Activated naive CD8-positive, alpha-beta T cell treated with anti-CD3 and anti-CD28 coated beads, Interleukin-2, amount 50 U/mL, for 16 hours (primary cell): Measurements from ENCODE around the gene LHFPL3.
"Not testable (repeated sequence)": the region's sequence is repeated elsewhere in the genome, so short reads cannot be mapped to it uniquely, and the experiment has no call there.

Source experiments
- DNase-seq: peaks from one replicate; pipeline ENCODE4 v3.0.0-alpha.2; 2020; ENCODE audit warnings: low read depth, low spot score

LHFPL3 gene

GRCh38 chr7:104595591-104595990, 267.2 kb downstream of the LHFPL3 start:
- not testable (repeated sequence) for DNase-seq

GRCh38 chr7:104603957-104604356, 275.6 kb downstream of the LHFPL3 start:
- no peak for DNase-seq

DNA sequence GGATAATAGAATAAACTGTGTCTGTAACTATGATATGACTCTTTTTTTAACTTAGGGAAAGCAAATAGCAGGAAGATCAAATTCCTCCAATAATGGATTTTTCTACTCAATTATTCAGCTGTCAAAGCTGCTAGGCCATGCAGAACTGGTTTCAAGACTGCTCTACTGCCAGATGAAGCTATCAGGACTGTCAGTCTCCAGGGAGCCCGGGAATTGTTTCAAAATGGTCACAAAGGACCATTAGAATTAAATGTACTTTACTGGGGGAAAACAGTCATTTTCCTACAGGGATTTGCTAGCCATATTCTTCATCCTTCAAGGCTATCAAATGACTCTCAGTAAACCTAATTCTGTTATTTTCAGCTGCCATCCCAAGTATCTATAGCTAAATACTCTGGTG, 276.3 kb downstream of the LHFPL3 start:
- DNase-seq: no peak

DNA sequence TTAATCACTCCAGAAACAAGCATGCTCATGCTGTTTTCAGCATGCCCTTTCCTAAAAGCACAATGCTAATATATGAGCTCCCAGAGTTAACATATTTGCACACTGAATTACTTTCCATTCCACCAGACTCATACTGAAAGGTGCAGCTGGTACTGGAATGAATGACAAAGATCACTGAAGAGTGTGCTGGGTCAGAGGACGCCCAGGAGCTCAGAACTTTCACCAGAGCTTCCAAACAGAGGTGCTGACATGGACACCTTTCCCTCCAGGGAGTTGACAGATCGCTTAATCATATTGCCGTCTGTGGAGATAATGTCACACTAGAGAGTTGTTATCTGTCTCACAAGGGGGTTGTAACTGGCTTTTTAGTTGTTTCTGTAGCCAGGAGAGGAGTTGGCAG, 292.9 kb downstream of the LHFPL3 start:
- DNase-seq: no peak

DNA sequence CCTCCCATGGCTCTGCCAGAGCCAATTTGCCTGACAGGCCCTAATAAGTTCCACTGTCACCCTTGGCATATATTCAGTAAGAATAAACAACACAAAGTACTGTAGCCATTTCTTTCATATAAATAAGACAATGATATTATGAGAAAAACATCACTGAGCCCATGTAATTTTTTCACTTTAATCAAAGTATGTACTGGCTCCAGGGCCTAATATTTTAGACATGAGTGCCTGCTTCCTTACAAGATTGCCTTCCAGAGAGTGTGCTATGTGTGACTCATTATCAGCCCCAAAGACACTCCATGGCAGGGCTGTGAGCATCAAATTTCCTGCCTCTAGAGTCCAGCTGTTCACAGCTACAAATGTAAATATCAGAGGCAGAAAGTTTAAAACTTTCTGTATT, 297.6 kb downstream of the LHFPL3 start:
- no peak for DNase-seq

DNA sequence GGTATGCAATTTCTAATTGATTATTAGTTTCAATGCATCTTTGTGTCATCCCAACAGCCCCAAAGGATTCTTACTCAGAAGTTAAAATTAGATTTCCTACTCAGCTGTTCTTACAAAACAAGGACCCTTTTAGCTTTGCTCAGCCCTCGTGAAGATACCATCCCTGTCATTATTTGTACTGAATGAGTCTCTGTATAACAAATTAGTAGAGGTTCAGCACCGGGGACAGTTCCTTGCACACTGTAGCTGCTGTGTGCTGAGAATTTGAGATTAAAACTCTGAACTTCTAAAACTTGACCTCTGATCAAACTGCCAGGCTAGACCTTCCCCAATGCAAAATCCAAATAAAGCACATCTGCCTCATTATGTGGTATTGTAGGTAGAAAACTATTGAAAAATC, 299.1 kb downstream of the LHFPL3 start:
- no peak for DNase-seq

DNA sequence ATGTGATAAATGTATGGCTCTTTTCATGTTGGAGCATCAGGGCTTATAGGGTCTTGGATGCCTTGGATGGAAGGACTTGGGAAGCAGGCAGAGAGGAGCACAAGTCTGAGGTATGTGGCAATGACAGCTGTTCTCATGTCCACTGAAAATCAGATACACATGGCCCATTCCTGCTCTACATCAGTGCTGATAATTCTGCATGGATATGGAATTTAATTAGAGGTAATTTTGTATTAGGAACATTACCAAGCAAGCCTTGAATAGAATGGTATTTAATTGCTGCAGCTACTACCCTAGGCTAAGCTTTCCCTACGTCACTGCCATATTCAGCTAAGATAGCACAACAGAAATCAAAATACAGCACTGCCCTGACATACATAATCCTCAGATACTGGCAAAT, 299.6 kb downstream of the LHFPL3 start:
- DNase-seq: no peak

DNA sequence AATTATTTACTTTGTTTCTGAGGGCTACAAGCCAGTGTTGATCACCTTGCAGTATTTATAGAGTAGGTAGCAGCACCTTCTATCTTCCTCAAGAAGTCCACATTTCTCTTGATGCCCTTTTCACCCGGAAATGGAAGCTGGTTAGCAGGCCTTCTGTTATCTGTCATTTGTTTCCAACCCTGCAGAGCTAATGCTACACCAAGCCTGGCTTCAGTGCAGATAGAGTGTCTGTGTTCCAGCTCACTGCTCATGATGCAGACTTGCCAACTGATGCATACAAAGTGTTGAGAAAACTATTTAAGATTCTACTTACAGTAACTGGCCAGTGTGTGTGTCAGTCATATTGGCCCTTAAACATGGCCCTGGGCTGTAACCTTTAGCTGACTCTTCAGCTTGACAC, 301.0 kb downstream of the LHFPL3 start:
- no peak for DNase-seq

DNA sequence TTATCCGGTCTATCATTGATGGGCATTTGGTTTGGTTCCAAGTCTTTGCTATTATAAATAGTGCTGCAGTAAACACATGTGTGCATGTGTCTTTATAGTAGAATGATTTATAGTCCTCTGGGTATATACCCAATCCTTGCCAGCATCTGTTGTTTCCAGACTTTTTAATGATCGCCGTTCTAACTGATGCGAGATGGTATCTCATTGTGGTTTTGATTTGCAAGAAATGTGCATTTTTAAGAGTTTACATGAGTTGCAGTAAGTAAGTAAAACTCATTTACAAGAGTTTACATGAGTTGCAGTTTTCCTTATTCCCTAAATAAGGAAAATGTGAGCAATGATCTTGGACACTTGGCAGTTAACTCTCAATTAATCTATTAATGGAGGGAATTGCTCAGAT, 312.1 kb downstream of the LHFPL3 start:
- DNase-seq: no peak

- DNase-seq: no peak
Observed at GRCh38 chr7:104642560-104642959, 314.2 kb downstream of the LHFPL3 start.

GRCh38 chr7:104643587-104644217, 315.3 kb downstream of the LHFPL3 start:
- DNase-seq: no peak

DNA sequence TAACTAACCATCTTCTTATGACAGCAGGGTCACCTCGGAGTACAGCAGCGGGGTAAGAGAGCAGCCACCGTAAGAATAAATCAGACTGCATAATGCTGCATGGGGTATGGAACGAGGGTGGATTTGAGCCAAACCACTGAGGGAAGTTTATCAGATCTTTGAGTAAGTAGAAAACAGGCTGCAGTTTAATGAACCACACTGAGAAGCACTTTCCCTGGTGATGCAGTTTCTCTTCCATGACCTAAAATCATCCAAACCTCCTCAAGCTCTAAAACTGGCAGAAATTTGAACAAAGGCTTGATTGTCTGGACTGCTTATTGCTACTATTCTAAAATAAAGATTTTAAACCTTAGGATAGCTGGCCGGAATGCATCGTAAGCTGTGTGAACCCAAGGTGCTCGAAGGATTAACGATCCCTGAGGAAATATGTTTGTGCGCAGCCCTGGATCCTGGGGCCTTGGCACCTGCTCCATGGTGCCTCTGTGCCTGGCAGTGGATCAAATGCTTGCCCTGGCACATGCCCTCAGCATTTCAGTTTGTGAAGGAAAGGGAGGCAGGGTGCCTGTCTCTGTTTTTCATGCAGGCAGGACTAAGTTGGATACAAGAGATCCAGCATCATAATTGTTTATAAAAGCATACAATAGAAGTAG, 322.7 kb downstream of the LHFPL3 start:
- DNase-seq: no peak

- no peak for DNase-seq
Observed at GRCh38 chr7:104652434-104652833, 324.0 kb downstream of the LHFPL3 start.

DNA sequence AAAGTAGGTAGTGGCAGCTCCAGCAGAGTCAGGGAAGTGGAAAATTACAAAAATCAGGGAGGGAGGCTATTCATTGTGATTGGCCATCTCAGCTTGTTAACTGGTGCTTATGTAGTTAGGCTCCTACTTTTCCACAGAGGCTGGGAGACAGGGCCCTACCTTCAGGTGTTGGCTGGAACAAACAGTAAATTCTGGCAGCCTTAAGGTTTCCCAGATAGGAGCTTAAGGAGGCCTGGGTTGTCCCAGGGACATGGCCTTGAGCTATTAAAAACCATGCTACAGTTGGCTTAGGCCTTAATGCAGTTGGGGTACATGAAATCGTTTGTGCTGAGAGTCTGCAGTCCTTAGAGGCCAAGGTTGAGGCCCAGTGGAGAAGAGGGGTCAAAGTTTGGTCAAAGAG, 324.5 kb downstream of the LHFPL3 start:
- DNase-seq: no peak

GRCh38 chr7:104653825-104654401, 325.5 kb downstream of the LHFPL3 start:
- no peak for DNase-seq

GRCh38 chr7:104655592-104655991, 327.2 kb downstream of the LHFPL3 start:
- DNase-seq: no peak

DNA sequence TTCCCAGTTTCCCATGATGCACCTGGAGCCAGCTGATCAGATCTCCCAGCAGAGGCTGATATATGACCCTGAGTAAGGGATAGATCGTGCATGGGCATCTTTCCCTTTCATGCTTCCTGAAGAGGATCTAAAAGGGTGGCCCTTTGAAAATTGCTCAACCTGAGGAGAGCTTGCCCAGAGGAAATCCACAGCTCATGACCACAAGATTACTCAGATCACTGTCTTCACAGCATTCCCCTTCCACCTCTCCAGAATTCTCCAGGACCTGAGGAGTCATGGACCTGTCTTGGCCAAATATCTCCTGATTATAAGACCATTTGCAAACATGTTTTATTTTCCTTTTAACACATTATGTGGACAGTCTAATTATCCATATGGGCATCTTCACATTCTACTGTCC, 328.1 kb downstream of the LHFPL3 start:
- no peak for DNase-seq

- no peak for DNase-seq
Observed at GRCh38 chr7:104657134-104657533, 328.7 kb downstream of the LHFPL3 start.

- DNase-seq: no peak
Observed at GRCh38 chr7:104661575-104661974, 333.2 kb downstream of the LHFPL3 start.

GRCh38 chr7:104664648-104665047, 336.2 kb downstream of the LHFPL3 start:
- no peak for DNase-seq

DNA sequence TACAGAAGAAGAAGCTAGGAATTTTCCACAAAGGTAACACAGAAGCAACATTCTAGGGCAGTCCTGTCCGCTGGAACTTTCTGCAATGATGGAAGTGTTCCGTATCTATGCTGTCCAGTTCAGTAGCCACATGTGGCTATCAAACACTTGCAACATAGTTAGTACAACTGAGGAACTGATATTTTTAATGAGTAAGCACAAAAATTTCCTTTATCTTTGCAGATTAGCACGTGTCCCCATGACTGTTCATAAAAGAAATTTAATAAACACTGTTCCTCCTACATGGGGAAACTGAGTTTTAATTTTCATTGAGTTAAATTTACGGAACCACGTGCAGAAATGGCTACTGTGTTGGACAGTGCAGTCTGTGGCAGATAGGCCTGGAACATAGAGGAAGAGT, 349.2 kb downstream of the LHFPL3 start:
- no peak for DNase-seq

DNA sequence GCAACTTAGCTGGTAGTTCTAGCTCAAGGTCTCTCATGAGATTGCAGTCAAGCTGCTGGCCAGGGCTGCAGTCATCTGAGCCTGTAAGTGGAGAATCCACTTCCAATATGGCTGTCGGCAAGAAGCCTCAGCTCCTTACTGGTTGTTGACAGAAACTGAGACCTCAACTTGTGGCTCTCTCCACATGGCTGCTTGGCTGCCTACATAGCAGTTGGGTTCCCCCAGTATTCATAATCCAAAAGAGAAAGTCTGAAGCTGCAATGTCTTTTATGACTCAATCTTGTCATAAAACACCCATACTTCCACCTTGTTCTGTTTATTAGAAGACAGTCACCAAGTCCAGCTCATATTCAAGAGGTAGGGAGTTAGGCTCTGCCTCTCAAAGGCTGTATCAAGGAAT, 350.7 kb downstream of the LHFPL3 start:
- no peak for DNase-seq

GRCh38 chr7:104686286-104686685, 357.9 kb downstream of the LHFPL3 start:
- no peak for DNase-seq
